HG03108 (cell line): Measurements from ENCODE around the gene TRAPPC13.
"Not testable (repeated sequence)": the region's sequence is repeated elsewhere in the genome, so short reads cannot be mapped to it uniquely, and the experiment has no call there.

Source experiments
- ATAC-seq: cut with Tn5 transposase; IDR thresholded peaks from one replicate; pipeline ENCODE4 v1.9.1; 2021; ENCODE audit warnings: moderate library complexity; ENCODE audit not compliant: unreplicated experiment

TRAPPC13 gene, protein sequence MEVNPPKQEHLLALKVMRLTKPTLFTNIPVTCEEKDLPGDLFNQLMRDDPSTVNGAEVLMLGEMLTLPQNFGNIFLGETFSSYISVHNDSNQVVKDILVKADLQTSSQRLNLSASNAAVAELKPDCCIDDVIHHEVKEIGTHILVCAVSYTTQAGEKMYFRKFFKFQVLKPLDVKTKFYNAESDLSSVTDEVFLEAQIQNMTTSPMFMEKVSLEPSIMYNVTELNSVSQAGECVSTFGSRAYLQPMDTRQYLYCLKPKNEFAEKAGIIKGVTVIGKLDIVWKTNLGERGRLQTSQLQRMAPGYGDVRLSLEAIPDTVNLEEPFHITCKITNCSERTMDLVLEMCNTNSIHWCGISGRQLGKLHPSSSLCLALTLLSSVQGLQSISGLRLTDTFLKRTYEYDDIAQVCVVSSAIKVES

DNA sequence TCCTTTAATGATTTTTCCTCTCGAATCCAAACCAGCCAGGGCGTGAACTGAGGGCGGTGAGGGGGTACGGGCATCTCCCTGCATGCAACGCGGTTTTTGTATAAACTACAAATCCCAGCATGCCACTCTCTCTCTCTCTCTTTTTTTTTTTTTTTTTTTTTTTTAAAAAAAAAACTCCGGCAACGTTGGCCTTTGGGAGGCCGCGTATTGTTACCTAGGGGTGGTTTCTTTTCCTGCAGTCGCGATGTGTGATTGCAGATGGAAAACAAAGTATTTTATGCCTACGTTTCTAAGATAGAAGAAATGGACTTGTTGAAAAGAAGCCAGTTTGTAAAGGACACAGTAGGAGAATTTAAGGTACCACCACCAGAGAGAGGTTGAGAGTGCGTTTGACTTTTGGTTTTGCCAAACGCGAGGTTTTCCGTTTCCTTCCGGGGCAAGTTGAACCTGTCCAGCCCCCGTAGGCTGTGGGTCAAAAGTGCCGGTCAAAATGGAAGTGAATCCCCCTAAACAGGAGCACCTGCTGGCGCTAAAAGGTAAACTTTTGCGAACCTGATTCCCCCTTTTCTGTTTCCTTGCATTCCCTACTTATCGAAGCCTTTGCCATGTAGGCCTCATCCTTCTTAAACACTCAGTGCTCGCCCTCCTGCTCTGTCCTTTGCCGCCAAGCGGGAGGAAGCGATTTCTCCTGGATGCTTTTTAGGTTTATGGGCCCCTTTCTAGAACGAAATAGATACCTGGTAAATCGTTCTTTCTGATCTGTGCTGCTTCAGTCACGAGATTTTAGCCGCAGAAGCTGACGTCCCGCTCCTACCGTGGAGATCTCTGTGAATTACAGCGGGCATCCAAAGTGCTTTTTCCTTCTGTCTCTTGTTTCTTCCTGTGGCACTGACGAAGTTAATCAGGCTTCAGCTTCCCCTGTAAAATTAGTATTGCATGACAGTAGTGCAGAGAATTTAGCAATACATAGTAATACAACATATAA, at the start of gene TRAPPC13, which contains the start of gene SHLD3:
TRAPPC13 (plus strand) TSS at position 457 of the 985 bp plus-strand sequence; CDS start at position 491, 34 bp downstream.
SHLD3 (plus strand) TSS at position 457 of the 985 bp plus-strand sequence. CDS start 4,561 bp downstream, outside the sequence.
- peak; percentile 71 for ATAC-seq

DNA sequence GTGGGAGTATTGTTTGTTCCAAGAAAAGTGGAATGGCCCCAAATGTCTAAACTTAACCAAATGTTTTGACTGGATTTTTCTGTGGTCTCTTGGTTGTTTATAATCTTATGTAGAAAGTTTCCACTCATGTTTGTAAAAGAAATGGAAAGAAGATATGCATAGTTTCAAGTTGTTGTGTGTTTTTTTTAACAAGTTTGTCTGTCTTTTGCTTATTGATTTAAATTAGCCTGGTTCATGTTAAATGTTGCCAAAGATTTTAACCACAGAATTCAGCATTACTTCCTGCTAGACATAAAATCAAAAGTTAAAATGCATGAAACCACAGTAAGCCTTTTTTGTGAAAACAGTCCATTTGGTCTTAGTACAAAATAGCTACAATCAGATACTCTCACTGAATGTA, 47.7 kb upstream of the TRAPPC13 start:
- no peak for ATAC-seq

DNA sequence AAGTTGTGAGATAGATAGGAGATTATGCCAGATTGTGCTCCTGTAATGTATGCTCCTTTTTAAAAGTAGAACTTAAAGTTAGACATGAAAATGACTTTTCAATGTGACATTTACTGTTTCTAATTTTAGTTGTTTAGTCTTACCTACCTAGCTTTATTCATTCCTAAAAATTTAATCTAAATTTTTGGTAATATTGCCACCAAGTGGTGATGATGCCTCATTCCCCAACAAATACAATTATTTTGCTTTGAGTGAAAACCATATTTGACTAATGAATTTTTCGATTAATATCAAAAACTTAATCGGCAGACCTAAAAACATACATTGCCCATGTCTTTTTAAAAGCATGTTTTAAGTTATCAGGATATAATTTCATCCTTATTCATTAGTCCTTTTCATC, 36.1 kb upstream of the TRAPPC13 start:
- no peak for ATAC-seq

DNA sequence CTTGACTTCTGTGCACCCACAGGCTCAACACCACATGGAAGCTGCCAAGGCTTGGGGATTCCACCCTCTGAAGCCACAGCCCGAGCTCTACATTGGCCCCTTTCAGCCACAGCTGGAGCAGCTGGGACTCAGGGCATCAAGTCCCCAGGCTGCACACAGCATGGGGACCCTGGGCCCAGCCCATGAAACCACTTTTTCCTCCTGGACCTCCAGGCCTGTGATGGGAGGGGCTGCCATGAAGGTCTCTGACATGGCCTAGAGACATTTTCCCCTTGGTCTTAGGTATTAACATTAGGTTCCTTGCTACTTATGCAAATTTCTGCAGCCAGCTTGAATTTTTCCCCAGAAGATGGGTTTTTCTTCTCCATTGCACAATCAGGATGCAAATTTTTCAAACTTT, 23.1 kb upstream of the TRAPPC13 start:
- not testable (repeated sequence) for ATAC-seq

DNA sequence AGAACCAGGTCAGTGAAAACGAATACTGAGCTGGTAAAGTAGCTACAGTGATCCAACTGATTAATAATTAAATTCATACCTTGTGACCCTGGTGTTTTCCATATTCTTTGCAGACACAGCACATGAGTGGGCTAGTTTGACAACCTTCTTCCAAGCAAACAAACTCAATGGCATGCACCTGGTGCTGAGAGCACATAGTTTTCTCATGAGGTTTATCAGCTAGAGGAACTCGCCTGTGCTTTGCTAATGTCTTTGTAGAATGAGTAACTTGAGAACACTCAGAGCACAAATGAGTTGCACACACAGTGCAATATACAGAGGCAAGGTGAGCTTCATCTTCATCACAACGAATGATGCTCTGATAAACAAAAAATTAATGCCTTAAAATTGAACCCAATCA, 13.3 kb upstream of the TRAPPC13 start:
- ATAC-seq = no peak

DNA sequence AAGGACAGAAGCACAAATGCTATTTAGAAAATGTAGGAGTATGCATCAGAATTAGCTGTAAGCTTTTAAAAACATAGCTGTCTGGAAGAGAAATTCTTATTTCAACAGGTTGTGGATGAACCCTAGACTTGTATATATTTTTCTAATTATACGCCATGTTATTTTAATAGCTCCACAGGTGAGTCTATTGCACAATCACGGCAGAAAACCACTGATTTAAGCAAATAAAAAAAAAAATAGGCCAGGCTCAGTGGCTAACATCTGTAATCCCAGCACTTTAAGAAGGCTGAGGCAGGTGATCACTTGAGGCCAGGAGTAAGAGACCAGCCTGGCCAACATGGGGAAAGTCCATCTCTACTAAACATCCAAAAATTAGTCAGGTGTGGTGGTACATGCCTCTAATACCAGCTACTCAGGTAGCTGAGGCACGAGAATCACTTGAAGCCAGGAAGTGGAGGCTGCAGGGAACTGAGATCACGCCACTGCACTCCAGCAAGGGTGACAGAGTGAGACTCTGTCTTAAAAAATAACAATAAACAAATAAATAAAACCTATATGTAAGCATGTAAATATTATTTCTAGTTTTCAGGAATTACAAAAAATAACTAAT, 12.4 kb upstream of the TRAPPC13 start:
- no peak for ATAC-seq

DNA sequence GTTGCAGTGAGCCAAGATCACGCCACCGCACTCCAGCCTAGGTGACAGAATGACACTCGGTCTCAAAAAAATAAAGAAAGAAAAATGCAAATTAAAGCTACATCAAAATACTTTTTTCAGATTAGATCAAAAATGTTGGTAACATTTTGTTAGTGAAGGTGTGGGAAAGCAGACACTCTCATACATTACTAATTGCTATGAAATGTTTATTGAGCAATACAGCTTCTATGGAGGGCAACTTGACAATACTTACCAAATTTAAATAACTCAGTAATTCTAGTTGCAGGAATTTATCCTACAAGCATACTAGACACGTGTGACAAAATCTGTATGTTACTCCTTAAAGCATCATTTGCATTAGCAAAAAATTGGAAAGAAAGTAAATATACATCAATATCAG, 4.8 kb upstream of the TRAPPC13 start:
- no peak for ATAC-seq

DNA sequence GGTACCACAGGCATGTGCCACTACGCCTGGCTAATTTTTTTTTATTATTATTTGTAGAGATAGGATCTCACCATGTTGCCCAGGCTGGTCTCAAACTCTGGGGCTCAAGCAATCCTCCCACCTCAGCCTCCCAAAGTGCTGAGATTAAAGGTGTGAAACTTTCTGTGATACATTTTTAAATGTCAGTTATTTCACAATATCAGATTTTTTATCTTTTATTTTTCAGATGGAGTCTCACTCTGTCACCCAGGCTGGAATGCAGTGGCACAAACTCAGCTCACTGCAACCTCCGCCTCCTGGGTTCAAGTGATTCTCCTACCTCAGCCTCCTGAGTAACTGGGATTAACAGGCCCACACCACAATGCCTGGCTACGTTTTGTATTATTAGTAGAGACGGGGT, 2.9 kb upstream of the TRAPPC13 start:
- not testable (repeated sequence) for ATAC-seq

DNA sequence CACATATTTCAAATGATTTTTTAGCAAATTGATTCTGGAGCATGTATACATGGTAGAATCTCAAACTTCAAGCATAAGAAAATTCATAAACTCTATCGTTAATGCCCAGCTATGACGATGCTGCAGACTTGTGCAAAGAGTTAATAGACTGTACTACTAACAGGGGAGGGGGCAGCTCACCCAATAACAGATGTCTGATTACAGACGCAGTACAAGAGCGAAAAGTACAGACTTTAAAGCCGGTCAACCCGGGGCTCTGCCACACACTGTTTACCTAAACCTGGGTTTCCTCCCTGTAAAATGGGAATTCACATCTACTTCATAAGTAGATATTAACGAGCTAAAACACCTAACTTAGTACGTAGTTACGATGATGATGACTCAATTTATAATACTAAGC, 1.3 kb upstream of the TRAPPC13 start:
- ATAC-seq = no peak

DNA sequence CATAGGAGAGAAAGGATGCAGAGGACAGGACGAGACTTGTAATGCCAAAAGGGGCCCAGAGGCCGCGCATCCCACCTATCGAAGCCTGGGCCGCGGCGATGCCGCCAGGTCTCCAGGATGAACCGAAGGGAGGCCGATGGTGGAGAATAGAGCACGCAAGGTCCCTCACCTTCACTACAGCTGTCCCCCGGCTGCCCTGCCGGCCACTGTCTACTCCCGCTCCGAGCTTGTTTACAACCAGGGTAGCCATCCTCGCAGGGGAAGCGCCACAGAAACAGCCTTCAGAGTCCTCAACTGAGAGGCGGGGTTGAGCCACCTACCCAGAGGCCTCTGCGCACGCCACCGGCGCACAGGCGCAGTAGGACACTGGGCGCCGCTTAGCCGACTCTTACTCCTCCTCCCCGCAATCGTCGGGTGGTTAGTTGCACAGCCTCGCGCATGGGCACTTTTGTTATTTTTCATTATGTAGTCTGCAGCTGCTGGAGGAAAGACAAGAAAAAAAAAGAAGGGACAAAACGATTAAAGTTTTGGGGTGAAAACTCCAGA, 729 bp upstream of the TRAPPC13 start, which contains the start of gene TRIM23:
TRIM23 (minus strand) TSS at position 309 of the 546 bp plus-strand sequence; CDS start at position 250, 59 bp downstream.
- peak; percentile 96 for ATAC-seq

DNA sequence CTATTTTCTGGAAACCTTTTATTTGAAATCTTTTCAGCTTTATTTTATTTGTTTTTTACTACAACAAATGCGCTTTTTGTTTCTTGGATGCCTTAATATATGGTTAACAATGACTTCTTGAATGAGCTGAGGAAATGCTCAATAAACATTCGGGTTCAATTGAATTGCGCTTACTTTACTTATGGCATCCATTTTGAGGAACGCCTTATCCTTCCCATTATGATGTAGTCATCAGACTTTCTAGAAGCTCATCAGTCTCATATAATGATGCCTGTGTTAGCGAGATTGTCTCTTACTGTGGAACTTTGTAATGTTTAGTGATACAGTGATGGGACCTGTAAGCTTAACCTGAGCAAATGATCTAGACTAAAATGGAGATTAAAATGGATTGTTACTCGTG, 916 bp downstream of the TRAPPC13 start:
- ATAC-seq = no peak

DNA sequence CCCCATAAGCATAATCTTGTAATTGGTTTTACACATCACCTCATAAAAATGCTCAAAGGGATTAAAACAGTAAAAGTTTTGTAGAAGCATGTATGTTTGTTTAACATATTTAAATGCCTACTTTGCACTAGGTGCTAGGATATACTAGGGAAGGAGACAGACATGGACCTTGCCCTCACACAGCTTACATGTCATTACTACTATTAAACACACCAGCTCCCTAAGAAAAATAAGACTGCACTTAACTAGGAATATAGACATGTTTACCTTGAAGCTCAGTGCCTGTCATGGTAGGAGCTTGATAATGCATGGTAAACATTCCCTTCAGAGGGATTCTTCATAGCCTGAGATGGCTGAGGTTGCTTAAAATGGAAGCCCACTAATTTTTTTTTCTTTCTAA, 6.2 kb downstream of the TRAPPC13 start:
- no peak for ATAC-seq

DNA sequence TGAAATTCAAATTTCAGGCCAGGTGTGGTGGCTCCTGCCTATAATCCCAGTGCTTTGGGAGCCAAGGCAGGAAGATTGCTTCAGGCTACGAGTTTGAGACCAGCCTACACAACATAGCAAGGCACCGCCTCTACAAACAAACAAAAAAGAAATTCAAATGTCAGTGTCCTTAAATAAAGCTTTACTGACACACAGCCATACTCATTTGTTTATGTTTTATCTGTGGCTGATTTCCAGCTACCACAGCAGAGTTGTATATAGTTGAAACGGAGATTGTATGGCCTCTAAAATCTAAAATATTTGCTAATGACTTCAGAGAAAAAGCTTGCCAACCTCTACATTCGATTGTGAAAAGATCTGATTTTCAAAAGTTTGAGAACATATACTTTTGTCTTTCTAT, 15.4 kb downstream of the TRAPPC13 start:
- no peak for ATAC-seq

DNA sequence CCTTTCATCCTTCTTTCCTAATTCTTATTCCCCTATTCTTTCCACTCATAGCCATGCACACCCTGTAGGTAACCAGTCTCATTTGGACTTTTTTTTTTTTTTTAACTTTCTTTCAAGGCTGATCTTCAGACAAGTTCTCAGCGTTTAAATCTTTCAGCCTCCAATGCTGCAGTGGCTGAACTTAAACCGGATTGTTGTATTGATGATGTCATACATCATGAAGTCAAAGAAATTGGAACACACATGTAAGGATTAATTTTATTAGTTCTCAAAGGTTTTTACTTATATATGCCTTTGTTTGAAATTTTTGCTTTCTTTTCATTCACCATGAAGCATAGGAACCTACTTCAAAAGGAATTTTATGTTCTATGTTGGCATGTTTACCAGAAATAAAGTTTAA, 22.1 kb downstream of the TRAPPC13 start:
- no peak for ATAC-seq

DNA sequence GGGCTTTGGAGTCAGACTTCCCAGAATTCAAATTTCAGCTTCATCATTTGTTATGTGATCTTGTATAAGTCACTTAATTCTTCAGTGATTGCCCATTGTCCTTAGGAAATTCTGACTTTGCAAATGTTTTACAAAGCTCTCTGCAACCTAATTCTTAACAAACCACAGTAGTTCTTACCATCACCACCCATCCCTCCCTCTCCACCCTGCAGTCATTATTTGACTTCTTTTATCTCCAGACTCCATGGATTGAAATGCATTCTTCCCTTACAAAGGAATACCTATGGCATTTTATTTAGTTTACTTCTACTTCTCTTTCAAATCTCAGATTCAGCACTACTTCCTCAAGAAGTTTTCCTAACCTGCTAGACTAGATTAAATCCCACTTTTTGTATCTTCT, 23.1 kb downstream of the TRAPPC13 start:
- ATAC-seq = no peak

DNA sequence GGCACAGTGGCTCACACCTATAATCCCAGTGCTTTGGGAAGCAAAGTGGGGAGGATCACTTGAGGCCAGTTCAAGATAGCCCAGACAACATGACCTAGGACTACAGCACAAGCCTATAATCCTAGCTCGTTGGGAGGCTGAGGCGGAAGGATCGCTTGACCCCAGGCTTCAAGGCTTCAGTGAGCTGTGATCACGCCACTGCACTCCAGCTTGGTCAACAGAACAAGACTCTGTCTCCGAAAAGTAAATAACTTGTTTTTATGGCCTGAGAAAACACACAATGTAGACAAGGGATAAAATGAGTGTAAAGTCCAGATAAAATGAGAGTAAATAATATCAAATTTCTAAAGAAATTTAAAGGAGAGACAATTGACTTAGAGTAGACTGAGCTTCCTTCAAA, 26.3 kb downstream of the TRAPPC13 start:
- ATAC-seq = no peak

DNA sequence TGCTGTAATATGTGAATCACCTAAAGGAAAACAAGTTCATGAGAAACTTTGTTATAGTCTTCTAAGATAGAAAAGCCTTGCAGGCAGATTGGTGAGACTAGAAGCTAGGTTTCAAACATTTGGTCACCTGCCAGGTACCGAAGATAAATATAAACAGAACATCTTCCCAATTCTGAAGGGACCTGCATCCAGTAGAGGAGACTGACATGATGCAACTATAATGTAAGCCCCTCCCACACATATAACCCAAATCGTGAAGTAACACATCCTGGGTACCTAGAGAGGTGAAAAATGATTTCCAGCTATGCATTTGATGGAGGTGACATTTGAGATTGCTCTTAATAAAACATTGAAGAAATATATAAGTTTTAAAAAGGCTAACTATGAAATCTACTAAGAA, 29.9 kb downstream of the TRAPPC13 start:
- ATAC-seq = no peak

DNA sequence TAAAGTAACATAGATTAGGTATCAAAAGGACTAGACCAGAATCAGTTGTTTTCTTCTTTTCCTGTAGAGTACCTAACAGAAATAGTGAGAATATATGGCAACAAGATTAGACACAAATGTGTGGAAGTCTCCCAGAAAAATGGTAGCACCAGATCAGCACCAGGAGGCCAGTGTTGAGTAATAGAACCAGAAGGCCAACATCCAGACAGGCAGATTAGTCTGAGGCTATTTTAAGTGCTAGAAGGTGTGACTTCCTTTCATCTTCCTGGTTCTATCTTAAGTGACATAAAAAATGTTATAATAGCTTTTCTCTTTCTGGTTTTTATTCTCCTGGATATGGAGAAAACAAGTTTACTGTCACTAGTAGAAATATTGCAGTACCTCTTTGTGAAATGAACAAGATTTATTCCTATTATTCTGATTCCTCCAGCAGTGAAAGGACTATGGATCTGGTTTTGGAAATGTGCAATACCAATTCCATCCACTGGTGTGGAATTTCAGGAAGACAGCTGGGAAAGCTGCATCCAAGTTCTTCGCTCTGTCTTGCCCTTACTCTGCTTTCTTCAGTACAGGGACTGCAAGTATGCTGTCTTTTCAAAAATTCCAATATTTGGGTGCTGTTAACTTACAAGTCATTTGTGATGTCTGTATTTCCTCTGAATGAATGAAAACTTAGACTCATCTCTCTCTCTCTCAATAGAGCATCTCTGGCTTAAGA, 39.1 kb downstream of the TRAPPC13 start:
- no peak for ATAC-seq

DNA sequence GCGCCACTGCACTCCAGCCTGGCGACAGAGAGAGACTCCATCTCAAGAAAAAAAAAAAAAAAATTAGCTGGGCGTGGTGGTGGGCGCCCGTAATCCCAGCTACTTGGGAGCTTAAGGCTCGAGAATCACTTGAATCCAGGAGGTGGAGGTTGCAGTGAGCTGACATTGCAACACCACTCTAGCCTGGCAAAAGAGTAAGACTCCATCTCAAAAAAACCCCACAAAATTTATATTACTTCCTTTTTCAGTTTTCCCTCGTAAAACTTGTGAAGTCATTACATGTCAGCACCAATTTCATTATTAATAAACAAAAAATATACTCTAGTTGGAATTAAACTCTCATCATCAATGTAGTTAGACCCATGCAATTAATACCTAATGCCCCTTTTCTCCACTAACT, 43.9 kb downstream of the TRAPPC13 start:
- ATAC-seq = no peak

DNA sequence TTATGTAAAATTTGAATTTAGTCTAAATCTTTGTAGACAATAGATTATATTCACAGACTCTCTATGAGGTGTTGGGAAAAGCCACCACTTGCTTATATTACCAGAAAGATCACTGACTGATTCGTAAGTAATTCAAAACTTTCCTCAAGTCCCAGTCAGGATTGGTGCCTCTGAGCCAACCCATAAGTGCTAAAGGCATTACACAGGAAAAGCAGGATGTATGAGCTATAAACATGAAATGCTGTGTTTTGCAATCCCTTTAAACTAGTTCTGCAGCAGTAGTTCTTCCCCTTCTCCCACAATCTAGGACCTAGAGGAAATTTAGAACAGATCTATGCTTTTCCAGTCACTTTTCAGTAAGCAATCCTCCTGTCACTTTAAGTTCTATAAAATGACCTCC, 48.0 kb downstream of the TRAPPC13 start:
- no peak for ATAC-seq
